ENCODE measurements around the gene MRPL55.
"Not testable (repeated sequence)": the region's sequence is repeated elsewhere in the genome, so short reads cannot be mapped to it uniquely, and the experiment has no call there.

MRPL55 gene

GRCh38 chr1:228120351-228120750 is 11.3 kb upstream of the MRPL55 start:
- no peak for DNase-seq

DNA sequence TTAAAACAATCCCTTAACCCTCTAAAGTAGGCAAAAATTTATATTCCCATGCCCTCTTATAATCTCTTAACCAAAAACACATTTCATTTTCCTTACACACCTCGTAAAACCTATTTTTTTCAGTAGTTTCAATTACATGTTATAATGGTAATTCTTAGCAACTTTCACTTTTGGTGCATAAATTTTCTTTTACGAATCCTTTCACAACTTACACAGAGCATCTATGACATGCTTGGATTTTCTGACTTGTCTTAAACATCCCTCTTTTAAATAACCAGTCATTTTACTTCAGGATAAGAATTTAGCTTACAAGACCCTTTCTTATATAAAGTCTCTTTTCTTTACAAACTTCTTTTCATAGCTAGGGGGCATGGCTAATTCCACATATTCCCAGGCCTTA is 8.9 kb upstream of the MRPL55 start:
- DNase-seq: no peak

DNA sequence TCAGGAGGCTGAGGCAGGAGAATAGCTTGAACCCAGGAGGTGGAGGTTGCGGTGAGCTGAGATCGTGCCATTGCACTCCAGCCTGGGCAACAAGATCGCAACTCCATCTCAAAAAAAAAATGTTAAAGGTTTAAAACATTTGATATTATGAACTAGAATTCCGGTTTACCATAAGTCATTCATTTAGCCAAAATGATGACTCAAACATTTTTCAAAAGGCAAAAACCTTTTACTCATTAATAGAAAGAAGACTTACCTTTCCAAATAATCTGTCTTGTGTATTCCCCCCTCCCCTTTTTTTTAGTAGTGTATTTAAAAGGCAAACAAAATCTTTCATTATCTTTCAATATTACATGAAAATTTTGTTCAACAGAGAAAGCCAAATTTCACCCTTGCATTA is 8.2 kb upstream of the MRPL55 start:
- DNase-seq: no peak

- DNase-seq: no peak
Measured at GRCh38 chr1:228114827-228115226, 5.7 kb upstream of the MRPL55 start.

- no peak for DNase-seq
Measured at GRCh38 chr1:228112617-228113016, 3.5 kb upstream of the MRPL55 start.

DNA sequence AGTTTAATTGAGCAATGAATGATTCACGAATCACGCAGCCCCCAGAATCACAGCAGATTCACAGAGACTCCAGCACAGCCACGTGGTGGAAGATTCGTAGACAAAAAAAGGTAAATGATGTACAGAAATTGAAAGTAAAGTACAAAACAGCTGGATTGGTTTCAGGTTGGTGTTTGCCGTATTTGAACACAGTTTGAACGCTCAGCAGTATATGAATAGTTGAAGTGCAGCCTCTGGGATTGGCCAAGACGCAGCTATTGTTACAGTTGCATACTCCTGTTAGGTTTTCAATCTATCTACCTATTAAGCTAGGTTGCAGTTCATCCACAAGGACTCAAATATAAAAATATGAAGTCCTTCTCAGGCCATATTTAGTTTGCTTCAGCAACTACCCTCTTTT is 3.1 kb upstream of the MRPL55 start:
- no peak for DNase-seq

DNA sequence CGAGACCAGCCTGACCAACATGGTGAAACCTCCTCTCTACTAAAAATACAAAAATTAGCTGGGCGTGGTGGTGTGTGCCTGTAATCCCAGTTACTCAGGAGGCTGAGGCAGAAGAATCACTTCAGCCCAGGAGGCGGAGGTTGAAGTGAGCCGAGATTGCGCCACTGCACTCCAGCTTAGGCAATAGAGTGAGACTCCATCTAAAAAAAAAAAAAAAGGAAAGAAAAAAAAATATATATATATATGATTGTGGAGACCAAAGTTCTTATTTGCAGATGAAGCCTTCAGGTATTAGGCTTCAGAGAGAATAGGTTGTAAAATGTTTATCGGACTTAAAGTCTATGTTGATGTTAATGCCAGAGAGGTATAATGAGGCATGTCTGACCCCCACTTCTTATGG is 2.2 kb upstream of the MRPL55 start:
- not testable (repeated sequence) for DNase-seq

- DNase-seq: no peak
Measured at GRCh38 chr1:228110556-228110955, 1.5 kb upstream of the MRPL55 start.

- no peak for DNase-seq
Measured at GRCh38 chr1:228109962-228110488, 926 bp upstream of the MRPL55 start.

DNA sequence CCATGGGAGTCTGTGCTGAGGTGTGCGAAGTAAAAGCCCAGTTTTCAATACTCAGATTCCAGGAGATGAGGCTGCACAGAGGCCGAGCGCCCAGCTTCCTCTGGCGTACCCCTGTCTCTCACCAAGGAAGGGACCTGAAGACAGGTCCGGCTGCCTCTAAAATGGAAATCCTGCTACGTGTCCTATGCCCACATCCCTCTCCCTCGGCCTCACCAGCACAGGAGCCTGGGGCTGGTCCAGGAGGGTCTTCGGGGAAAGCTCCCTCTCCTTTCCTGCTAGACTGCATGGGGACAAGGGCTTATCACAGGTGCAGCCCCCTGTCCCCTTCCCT is 392 bp downstream of the MRPL55 start:
- no peak for DNase-seq

DNA sequence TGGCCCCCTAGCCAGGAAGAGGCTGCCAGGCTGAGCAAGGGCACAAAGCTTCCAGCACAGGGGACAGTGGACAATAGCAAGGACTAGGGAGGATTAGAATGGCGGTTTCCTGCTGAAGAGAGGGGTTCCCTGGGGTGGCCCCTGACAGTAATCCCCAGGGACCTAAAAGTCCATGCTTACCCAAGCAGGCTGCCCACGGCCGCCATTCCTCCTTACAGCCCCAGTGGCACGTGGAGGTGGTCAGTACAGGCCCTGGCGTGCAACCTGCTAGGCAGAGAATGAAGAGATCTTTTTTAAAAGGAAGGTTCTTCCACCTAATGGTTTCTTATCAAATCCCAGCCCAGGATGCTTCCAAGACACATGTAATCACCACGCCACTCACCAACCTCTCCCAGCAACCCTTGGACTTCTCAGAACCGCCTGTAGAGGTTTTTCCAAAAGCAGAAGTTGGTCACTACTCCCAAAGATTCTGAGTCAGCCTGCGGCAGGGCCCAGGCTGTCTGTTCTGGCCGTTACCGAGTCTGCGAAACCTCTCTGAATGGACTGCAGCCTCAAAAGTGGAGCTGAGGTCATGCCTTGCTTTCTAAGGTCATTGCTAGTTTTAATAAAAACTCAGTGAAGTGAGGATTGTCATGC is 926 bp downstream of the MRPL55 start:
- no peak for DNase-seq

DNA sequence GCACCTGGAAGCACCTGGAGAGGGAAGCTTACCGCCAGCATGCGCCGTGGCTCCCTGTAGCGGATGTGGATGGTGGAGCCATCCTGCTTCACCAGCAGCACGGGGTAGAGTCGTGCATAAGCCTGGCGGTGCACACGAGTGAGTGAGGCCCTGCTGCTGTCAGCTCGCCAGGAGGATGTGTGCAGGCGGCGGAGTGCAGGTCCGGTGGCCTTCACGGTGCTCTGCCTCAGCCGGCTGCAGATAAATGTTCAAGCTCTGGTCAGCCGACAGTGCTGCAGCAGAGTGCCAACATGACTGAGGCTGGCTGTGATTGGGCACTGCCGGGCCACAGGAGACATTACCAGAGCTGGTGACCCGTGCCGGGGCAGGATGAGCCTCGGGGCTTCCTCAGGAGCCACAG is 1.5 kb downstream of the MRPL55 start:
- no peak for DNase-seq

DNA sequence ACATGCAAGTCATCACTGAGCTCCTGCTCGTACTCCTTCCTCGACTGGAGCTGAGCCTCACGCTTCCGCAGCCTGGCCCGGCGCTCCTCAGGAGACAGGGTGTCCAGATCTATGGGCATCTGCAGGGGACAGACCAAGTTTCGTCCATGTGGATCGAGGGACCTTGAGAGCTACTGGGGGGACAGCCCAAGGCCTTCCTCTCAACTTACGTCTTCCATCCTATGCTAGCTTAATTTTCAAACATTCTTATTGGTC is 2.4 kb downstream of the MRPL55 start:
- DNase-seq: no peak

DNA sequence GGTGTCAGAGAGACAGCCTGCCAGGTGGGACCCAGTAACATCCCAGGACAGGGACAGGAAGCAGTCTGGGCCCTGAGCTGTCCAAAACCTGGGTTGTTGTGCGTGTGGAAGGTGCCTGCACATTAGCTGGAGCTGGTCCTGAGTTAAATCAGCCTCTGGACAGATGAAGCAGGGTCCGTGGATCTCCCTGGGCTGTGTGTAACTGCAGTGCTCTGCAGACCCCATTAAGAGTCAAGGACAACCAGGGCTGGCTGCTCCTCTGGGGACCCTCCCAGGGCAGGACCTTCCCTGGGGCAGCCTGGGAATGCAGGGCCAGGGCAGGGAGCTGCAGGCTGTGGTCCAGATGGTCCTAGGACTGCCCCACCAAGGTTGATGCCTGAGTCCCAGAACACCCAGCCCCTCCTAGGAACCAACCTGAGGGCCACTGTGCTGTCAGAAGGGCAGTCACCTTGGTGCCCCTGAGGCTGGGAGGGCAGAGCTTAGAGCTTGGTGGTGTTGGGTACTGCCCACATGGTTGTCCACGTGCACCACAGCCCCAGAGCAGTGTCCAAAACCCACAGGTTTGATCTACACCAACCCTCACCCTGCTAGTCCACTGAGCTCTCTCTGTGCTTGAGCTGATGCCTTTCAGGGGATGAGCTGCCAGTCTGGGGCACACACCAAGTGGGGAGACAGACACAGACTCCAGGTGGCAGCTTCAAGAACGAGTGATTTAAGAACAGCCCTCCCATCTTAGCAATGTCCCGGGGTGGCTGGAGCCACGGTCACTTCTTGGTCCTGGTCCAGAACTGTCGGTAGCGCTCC is 2.9 kb downstream of the MRPL55 start:
- DNase-seq: no peak

DNA sequence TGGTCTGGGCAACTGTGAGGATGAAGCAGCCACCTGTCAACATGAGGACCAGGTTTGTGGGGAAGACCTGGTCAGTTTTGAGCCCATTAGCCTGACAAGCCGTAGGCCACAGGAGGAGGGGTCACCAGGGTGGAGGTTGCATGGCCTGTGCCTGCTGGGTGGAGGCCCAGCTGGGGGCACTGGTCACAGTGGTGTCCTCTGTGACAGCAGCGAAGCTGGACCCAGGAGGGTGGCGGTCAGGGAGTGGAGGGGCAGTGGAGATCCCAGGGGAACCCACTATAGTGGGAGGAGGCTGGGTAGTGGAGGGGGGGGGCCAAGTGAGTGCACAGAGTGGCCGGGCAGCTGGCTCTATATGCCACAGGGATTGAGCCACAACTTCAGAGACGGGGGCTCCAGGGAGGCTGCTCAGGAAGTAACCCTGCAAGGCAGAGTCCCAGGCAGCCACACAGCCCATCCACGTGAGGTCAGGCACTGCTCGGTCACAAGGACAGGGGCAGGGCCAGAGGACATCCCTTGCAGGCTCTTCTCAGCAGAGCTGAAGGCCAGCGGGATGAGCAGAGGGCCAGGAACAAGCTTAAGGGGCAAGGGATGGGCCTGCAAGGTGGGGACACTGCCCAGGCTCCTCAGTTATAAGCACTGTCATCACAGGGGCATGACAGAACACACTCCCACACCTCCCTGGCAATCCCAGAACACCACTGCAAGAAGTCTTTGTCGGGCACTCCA is 3.7 kb downstream of the MRPL55 start:
- no peak for DNase-seq

DNA sequence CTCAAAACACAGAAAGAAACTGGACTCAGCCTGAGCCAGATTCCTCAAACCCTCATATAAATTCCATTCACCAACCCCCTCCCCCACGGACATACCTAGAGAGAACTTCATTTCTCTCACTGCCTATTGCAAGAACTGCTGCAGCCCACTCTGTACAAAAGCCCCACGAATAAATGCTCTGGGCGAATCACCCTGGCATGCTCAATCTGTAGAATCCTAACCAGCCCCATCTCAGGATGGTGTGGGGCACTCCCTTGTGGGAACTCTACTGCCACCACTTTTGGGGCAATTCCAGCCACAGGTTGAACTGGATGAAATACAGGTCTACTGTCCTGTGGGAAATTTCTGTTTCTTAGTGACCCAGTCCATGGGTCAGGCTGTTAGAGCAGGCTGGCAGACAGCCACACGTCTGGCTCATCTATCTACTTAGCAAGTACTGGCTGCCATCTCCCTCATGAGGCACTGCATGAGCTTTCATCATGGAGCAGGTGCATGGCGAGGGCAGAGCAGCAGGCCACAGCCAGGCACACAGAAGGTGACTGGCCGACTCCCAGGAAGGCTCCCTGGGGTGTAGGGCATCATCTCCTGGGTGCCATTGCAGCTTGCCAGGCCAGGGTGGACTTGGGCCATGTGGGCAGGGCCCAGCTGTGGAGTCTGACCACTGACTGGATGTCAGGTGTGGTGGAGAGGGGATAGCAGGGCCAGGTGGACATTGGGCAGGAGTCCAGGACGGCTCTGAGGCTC is 4.4 kb downstream of the MRPL55 start:
- no peak for DNase-seq

DNA sequence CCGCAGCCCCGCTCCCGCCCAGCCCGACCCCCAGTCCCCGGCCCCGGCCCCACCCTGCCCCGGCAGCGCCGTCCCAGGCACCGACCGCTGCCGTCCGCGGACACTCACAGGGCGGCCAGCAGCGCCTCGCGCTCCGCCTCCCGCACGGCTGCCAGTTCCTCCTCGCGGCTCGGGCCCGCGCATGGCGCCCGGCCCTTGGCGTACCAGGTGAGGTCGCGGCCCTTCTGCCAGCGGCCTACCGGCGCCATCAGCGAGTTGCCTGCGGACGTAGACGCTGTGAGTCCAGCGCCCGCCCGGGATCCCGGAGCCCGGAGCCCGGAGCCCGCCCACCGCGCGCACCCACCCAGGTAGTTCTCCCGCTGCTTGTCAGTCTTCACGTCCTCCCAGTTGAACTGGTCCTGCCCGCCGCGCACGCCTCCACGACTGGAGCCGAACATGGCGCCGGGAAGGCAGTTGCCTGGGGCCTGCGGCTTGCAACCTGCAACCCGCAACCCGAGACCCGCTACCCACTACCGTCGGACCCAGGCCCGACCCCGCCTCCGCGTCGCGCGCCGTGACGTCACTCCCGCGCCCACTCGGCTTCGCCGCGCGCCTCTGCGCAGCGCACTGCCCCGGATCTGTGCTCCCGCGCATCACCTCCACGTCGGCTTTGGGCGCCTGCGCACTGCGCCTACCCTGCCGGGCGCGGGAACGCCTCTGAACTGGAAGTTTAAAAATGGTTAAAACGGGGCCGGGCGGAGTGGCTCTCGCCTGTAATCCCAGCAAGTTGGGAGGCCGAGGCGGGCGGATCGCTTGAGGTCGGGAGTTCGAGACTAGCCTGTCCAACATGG is 6.1 kb downstream of the MRPL55 start, which contains the start of gene C1orf35:
Gene C1orf35 (minus strand): TSS at position 535 of the 830 bp plus-strand sequence. CDS start 98 bp downstream, at position 437.
- peak; percentile 96 for DNase-seq

GRCh38 chr1:228101994-228102790 is 6.9 kb downstream of the MRPL55 start:
- DNase-seq: peak; percentile 68

GRCh38 chr1:228101614-228101993 is 7.5 kb downstream of the MRPL55 start:
- DNase-seq: no peak

DNA sequence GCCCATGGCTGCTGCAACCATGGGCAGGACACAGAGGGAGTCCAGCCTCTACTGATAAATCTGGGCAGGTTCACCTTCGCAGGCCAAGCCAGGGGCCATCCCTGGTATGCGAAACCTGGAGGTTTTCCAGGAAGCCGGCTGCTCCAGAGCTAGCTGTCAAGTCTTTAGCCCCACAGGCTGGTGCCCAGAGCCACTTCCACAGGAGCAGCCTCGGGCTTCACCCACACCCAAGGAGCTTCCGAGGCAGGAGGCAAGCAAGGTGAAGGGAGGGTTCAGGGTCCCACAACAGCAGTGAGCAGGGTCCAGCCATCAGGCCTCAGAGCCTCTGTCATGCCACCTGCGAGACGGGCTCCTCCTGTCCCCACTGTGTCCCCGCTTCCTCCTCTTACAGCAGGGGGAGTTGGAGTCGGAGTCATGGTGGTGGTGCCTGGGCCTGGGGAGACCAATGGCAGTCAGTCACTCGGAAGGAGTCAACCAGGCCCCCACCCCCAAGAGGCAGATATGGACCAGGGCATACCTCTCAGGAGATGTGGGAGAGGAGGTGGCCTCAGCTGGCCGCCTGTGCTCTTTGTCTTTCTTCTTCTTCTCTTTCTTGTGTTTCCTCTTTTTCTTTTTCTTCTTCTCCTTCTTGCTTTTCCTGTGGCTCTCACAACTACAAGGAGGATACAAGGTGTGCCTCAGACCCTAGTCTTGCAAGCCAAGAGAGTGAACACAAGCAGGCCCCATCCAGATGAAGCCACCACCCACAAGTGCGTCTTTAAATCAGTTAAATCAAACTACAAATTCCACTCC is 8.1 kb downstream of the MRPL55 start:
- DNase-seq: no peak

- DNase-seq: no peak
Measured at GRCh38 chr1:228099331-228099732, 9.8 kb downstream of the MRPL55 start.

Data from CD4-positive, alpha-beta T cell treated with Interleukin-6 for 4 hours (primary cell).